ENCODE results near the gene ZNF43.
"Not testable (repeated sequence)": the region's sequence is repeated elsewhere in the genome, so short reads cannot be mapped to it uniquely, and the experiment has no call there.

ZNF43 gene

DNA sequence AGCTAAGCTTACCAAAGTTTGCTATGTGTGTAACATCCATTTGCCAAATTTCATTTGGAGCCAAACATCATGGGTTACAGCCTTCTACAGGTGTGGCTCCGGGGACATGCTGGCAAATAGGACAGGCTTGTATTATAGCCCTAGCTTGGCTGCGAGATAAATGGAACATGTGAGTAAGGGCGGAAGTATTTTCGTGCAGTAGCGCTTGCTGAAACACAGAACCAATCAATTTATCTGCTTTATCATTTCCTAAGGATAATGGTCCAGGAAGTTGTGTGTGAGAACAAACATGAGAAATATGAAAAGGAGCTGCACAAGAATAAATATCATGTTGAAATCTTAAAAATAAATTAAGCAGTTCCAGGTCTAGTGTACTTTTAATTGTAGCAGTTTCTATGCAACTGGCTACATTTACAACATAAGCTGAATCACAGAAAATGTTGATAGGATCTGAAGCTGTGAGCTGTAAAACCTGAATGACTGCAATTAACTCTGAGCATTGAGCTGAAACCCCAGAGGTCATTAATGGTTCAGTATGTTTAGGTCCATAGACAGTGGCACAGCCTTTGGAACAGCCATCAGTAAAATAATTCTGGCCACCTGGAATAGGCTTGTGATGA, 46.4 kb downstream of the ZNF43 start:
- no peak for DNase-seq

DNA sequence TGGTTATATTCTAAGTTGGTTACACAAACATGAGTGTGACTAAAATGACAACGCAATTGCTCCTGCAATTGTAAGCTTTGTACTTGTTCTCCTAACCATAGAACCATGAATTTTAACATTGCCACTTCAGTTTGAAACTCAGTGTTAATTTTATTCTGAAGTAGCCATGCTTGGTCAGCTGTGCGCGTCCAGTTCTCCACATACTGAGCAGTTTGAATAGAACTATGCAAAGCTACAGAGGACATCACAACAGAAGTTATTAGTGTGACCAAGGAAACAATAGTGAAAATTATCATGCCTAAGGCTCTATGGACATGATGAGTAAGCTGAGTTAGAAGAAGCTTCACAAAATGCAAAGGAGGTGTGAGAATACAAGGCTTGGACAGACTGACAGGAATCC, 49.0 kb downstream of the ZNF43 start:
- DNase-seq = no peak

DNA sequence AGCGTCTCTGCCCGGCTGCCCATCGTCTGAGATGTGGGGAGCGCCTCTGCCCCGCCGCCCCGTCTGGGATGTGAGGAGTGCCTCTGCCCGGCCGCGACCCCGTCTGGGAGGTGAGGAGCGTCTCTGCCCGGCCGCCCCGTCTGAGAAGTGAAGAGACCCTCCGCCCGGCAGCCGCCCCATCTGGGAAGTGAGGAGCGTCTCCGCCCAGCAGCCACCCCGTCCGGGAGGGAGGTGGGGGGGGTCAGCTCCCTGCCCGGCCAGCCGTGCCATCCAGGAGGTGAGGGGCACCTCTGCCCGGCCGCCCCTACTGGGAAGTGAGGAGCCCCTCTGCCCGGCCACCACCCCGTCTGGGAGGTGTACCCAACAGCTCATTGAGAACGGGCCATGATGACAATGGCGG, 60.2 kb downstream of the ZNF43 start:
- not testable (repeated sequence) for DNase-seq

DNA sequence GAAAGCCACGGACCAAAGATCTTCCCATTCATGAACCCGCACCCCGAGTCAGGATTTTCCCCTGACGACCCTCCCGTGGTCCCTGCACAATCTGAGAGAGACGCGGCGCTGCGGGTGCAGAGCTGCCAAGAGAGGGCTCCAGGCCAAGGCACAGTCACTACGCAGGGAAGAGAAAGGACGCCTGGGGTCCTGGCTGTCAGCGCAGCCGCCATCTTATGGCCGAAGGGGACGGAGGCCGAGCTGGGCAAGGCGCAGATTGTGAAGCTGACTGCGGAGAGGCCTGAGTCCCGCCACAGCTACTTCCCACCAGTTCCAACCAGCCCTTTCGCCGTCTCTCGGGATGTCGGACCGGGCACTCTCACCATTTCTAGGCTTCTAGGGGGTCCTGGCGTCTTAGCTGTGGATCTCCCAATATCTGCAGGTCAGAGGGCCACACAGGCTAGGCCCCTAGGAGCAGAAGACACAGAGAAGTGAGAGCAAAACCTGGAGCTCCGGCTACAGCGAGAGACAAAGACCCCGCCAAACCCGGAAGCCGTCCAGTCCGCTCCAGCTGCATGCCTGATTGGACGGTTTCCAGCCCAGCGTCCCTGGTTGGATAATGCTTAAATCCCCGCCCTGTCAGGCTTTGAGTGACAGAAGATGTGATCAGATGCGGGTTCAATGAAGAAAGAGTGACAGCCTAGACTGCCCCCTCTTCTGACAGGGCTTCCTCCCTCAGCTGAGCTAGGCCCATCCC, 68.7 kb downstream of the ZNF43 start, which contains the start of gene ZNF100:
ZNF100 (minus strand) TSS at position 515 of the 736 bp plus-strand sequence; CDS start at position 365, 150 bp downstream.
- DNase-seq = peak; percentile 73

DNA sequence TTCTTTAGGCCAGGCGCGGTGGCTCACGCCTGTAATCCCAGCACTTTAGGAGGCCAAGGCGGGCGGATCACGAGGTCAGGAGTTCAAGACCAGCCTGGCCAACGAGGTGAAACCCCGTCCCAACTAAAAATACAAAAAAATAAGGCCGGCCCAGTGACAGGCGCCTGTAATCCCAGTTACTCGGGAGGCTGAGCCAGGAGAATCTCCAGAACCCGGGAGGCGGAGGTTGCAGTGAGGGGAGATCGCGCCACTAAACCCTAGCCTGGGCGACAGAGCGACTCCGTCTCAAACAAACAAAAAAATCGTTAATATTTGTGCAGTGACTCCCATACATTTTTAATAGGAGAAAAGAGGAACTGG, 69.3 kb downstream of the ZNF43 start:
- DNase-seq = not testable (repeated sequence)

DNA sequence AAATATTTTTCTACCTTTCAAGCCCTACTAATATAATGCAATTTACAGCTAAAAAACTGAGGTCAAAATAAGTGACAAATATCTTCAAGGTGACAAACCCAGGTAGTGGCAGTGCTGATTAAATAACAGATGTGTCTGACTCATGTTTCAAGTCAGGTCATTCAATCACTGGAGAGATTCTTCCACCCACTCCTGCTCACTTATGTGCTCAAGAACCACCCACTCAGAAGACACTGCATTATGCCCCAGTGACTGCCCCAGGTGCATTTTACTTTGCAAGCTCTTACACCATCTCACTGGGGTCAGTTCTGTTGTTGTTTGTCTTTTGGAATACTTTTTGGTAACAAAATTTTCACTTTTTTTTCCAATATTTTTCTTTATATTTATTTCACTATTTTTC, 70.8 kb downstream of the ZNF43 start:
- DNase-seq = no peak

DNA sequence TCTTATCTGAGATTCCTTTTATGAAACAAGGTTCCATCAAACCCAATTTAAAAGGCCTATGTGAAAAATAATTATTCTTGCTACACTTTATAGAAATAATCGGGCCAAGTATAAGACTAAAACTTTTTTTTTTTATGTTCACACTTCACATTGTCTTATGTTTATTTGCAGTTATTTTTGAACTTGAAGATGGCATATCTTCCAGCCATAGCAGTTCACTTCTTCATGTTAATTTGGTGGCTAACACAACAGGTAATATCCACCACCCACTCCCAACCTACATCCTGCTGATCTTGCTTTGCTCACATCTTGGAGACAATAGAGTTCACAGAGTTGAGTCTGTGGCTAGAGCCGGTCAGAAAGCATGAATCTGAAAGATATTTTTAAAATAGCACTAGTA, 74.4 kb downstream of the ZNF43 start:
- DNase-seq = not testable (repeated sequence)

DNA sequence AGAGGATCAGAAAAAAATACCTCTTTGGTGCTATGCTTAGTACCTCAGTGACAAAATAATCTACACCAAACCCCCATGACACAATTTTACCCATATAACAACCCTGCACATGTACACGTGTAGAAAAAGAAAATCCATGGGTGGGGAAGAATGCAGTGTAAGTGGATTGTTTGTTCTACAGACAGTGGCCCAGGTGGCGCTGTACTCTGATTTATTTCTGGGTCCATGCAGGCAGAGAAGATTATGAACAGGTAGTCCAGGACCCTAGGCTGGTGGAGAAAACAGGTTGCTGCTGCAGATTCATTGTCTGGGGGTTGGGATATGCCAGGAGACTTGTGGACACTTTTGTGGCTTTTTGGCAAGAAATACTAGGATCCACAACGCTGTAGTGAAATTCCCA, 77.7 kb downstream of the ZNF43 start:
- DNase-seq = no peak

DNA sequence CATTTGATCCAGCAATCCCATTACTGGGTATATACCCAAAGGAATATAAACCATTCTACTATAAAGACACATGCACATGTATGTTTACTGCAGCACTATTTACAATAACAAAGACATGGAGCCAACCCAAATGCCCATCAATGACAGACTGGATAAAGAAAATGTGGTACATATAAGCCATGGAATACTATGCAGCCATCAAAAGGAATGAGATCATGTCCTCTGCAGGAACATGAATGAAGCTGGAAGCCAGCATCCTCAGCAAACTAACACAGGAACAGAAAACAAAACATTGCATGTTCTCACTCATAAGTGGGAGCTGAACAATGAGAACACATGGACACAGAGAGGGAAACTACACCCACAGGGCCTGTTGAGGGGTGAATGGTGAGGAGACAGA, 80.4 kb downstream of the ZNF43 start:
- DNase-seq = not testable (repeated sequence)
